B cell (primary cell): ENCODE measurements around the gene HOXA2. TPM values are rescaled to one million over a fixed set of nuclear protein-coding genes. Genes with fewer than 3 reads are reported as not detected.

Experiments used
- ATAC-seq: fragments of 200-7000 bp; cut with Tn5 transposase; one replicate; pipeline ENCODE4 v1.10.0; 2021; ENCODE audit warnings: low read depth, mild to moderate bottlenecking, moderate number of reproducible peaks, moderate library complexity
- CTCF ChIA-PET: fragments of 350-600 bp; sonication (Branson Sonifier 250); formaldehyde crosslinking; loops from one replicate; lab custom pipeline; 2021; ENCODE audit warnings: antibody characterized with exemption, inconsistent platforms; lab: Charles Lee
- POLR2A ChIA-PET: fragments of 350-600 bp; sonication (Branson Sonifier 250); formaldehyde crosslinking; loops from one replicate; lab custom pipeline; 2021; ENCODE audit warnings: antibody characterized with exemption; lab: Charles Lee
- DNase-seq: peaks from one replicate; pipeline ENCODE4 v3.0.0; 2013
- H2AFZ ChIP-seq: 2 replicates; pipeline ENCODE4 v1.6.1; 2012; ENCODE audit warnings: mild to moderate bottlenecking, low read depth, low read length; ENCODE audit not compliant: insufficient read depth, poor library complexity, severe bottlenecking
- H3K27ac ChIP-seq, 2 donors: 1 replicate in 1 of 2; 2 replicates in 1 of 2; pipeline ENCODE4 v1.5.1; 2012 to 2013; ENCODE audit warnings: low read length in 2 of 2, mild to moderate bottlenecking in 2 of 2, moderate library complexity in 1 of 2
- H3K27me3 ChIP-seq, 4 experiments: fragments of 200-600 bp in 1 of 4; sonication (generic) in 1 of 4; replicated peaks in 1 of 4; 1 replicate in 2 of 4; 2 replicates in 2 of 4; pipeline versions ENCODE4 v1.6.1 to v1.7.0; 2013 to 2016; ENCODE audit warnings: low read length in 3 of 4, mild to moderate bottlenecking in 2 of 4, mixed read lengths in 1 of 4, moderate library complexity in 1 of 4; ENCODE audit not compliant: insufficient read depth in 4 of 4, control insufficient read depth in 3 of 4; ENCODE audit errors: control extremely low read depth in 1 of 4
- H3K36me3 ChIP-seq, 2 experiments: replicated peaks in 1 of 2; 1 replicate in 1 of 2; 2 replicates in 1 of 2; pipeline versions ENCODE4 v1.6.1 to v1.7.1; 2013; ENCODE audit warnings: low read length in 1 of 2; ENCODE audit not compliant: insufficient read depth in 2 of 2, control insufficient read depth in 1 of 2; ENCODE audit errors: control extremely low read depth in 1 of 2, extremely low read depth in 1 of 2
- H3K4me1 ChIP-seq, 2 donors: fragments of 200-600 bp in 1 of 2; sonication (generic) in 1 of 2; 1 replicate in 1 of 2; 2 replicates in 1 of 2; pipeline versions ENCODE4 v1.5.1 to v1.6.1; 2013 to 2017; ENCODE audit warnings: low read length in 2 of 2; ENCODE audit not compliant: control insufficient read depth in 2 of 2, insufficient read depth in 2 of 2
- H3K4me2 ChIP-seq: replicated peaks from 2 replicates; pipeline ENCODE3; 2012; ENCODE audit warnings: mild to moderate bottlenecking, low read depth, low read length; ENCODE audit not compliant: poor library complexity, severe bottlenecking
- H3K4me3 ChIP-seq, 5 experiments: fragments of 200-600 bp in 1 of 5; sonication (generic) in 1 of 5; 1 replicate in 3 of 5; 2 replicates in 2 of 5; pipeline versions ENCODE4 v1.5.1 to v1.7.0; 2011 to 2016; ENCODE audit warnings: low read length in 4 of 5, mild to moderate bottlenecking in 4 of 5, low read depth in 2 of 5, control low read depth in 1 of 5, moderate library complexity in 1 of 5; ENCODE audit not compliant: insufficient read depth in 1 of 5; ENCODE audit errors: control extremely low read depth in 1 of 5, extremely low read depth in 1 of 5
- H3K79me2 ChIP-seq: fragments of 200-600 bp; sonication (generic); one replicate; pipeline ENCODE4 v1.6.0; 2016; ENCODE audit warnings: low read length; ENCODE audit not compliant: control insufficient read depth, insufficient read depth
- H3K9ac ChIP-seq: fragments of 200-600 bp; sonication (generic); 2 replicates; pipeline ENCODE4 v1.6.1; 2017; ENCODE audit warnings: mild to moderate bottlenecking, low read length, moderate library complexity
- H3K9me3 ChIP-seq, 3 donors: one replicate each; pipeline versions ENCODE4 v1.6.1 to v1.7.1; 2013; ENCODE audit warnings: low read length in 2 of 3; ENCODE audit not compliant: control insufficient read depth in 2 of 3, insufficient read depth in 1 of 3; ENCODE audit errors: control extremely low read depth in 1 of 3
- H4K20me1 ChIP-seq: 2 replicates; pipeline ENCODE4 v1.6.0; 2012; ENCODE audit warnings: mild to moderate bottlenecking, low read length; ENCODE audit not compliant: insufficient read depth, control insufficient read depth, poor library complexity, severe bottlenecking
- H3K27ac Mint-ChIP-seq: one replicate; pipeline ENCODE4 v1.8.0; 2021; ENCODE audit warnings: mixed read lengths
- H3K27me3 Mint-ChIP-seq: one replicate; pipeline ENCODE4 v1.8.0; 2021; ENCODE audit warnings: mixed read lengths
- H3K4me1 Mint-ChIP-seq: one replicate; pipeline ENCODE4 v1.8.0; 2021; ENCODE audit warnings: mixed read lengths
- H3K4me3 Mint-ChIP-seq: one replicate; pipeline ENCODE4 v1.8.0; 2021; ENCODE audit warnings: mixed read lengths
- H3K9me3 Mint-ChIP-seq: one replicate; pipeline ENCODE4 v1.8.0; 2022; ENCODE audit warnings: mixed read lengths; ENCODE audit not compliant: insufficient read depth
- CTCF ChIP-seq: fragments of 200-600 bp; IDR thresholded peaks from one replicate; pipeline ENCODE4 v1.8.0; 2022; ENCODE audit warnings: antibody characterized with exemption, mild to moderate bottlenecking
- EZH2 ChIP-seq: IDR thresholded peaks from 2 replicates; pipeline ENCODE4 v1.6.1; 2012; ENCODE audit warnings: borderline replicate concordance, low read depth, mild to moderate bottlenecking, moderate library complexity, low read length; ENCODE audit not compliant: insufficient read depth, poor library complexity, severe bottlenecking
- WGBS: methylation state at CpG from one replicate; pipeline ENCODE4 v1.1.5; 2013; ENCODE audit warnings: missing lambda C conversion rate; ENCODE audit not compliant: insufficient coverage; 5-methylcytosine and 5-hydroxymethylcytosine counted together
- intact Hi-C: fragments of 100-400 bp; cut with micrococcal nuclease; formaldehyde crosslinking; loops from one replicate; pipeline ENCODE4 v1.10.0; 2022
- polyA plus RNA-seq: library from polyadenylated mRNA; depleted of rRNA; stranded (reverse); fragments of >200 nt; gene quantifications from 2 replicates; pipeline ENCODE4 v1.2.3, GENCODE V29; 2012
- total RNA-seq, 2 donors: library from RNA; stranded (reverse); fragments of 120-200 nt in 1 of 2; gene quantifications; 1 replicate in 1 of 2; 2 replicates in 1 of 2; pipeline versions ENCODE4 v1.2.3 to v1.2.4, GENCODE V29; 2013 to 2022

HOXA2 gene
- total and polyA plus RNA-seq, 2 donors (not counting 1 experiment from before 2014, with no cell fraction given), result not detected

DNA sequence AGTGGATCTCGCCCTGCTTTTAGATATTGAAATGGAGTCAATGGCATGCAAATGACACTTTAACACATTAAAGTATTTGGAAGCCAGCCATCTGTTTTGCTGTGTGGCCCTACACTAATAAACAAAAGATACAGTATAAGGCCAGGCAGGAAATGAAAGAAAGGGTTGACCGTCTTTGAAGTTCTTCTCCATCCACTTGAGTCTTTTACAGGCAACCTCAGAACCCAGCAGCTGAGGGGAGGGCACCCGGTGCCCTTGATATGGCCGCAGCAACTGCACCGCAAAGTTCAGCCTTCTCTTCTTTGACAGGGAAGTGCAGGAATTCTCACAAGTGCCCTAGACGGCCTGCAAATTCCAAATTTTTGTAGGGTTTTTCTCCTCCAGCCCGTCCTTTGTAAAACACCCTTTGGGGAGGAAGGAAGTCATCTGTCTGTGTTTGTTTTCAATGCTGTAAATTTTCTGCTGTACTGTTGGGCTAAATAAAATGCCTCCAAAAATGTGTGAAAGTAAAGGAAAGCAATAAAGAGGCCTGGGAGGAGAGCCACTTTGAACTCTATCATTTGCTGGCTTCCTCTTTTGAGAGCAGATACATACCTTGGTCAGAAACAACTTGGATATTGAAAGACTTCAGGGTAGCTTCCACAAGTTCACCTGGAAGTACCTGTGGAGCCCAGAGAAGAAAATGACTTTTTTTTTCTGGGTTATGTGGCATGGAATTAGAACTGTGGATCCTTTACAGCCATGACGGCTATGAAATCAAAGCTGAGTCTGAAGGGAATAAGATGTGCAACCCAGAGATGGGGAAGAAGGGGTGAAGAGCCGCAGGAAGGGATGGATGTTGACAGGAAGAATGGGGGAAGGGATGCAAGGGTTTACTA lies 10.3 kb downstream of the HOXA2 start:
- TF ChIP-seq EZH2, result no peak
- TF ChIP-seq CTCF, result no peak
- Mint-ChIP-seq H3K9me3 (no peaks in the 10 kb centered on the region), H3K27me3 (peaks cover 63% of the 10 kb centered on the region), H3K4me3 (no peak overlapping the region), H3K4me1 (peaks cover 25% of the 10 kb centered on the region), H3K27ac (no peak overlapping the region)
- ChIA-PET POLR2A (no interaction called here), CTCF (interaction anchor here (1.2 kb wide), 1 partner anchor 405 kb away, joined by 4 read pairs; no protein-coding TSS in a partner anchor)
- no peaks in the 10 kb centered on the region for H3K36me3 ChIP-seq
- ATAC-seq (no peak), DNase-seq (no peak)
- H4K20me1 ChIP-seq, result no peaks in the 10 kb centered on the region
- no peak overlapping the region for H3K9ac ChIP-seq
- 17% methylated on average over 4 of the region's 9 CpGs for WGBS
- H3K27me3 ChIP-seq, result peaks cover 5 to 76% (median 45%) of the 10 kb centered on the region in 4 experiments
- no peak overlapping the region for H3K4me2 ChIP-seq
- no peaks in the 10 kb centered on the region for H3K79me2 ChIP-seq
- peaks cover 20 to 27% of the 10 kb centered on the region in 2 donors for H3K4me1 ChIP-seq
- H3K4me3 ChIP-seq, result no peak overlapping the region
- H3K27ac ChIP-seq, result no peak overlapping the region
- intact Hi-C loops, result no loop called here
- peaks cover 0 to 15% (median 3%) of the 10 kb centered on the region in 3 donors for H3K9me3 ChIP-seq
- H2AFZ ChIP-seq, result no peak overlapping the region

DNA sequence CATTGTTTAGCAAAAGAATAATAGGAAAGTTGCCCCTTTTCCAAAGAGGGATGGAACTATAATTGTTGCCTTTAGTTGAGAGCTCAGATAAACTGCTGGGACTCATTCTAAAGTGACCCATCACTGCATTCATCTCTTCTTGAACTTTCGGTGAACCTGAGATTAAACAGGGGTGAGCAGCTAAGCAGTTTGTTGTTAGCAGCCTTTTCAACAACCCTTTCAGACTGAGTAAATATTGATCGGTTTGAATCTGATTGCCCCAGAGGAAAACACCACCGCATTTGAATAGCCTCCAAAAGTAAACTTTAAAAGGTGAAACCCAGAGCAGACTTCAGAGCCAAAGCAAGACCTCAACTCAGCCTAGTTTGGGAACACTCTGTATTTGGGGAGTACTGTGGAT lies 11.4 kb downstream of the HOXA2 start:
- DNase-seq, result no peak
- 60% methylated on average over 1 of the region's 3 CpGs for WGBS
- intact Hi-C loops, result no loop called here
- no peak for ATAC-seq
- no peaks in the 10 kb centered on the region for H3K36me3 ChIP-seq
- POLR2A ChIA-PET, result no interaction called here
- Mint-ChIP-seq H3K4me3 (no peak overlapping the region), H3K27me3 (peaks cover 63% of the 10 kb centered on the region), H3K9me3 (no peaks in the 10 kb centered on the region), H3K27ac (no peak overlapping the region), H3K4me1 (peaks cover 23% of the 10 kb centered on the region)
- H3K27ac ChIP-seq, result no peak overlapping the region
- H3K9ac ChIP-seq, result no peak overlapping the region
- H3K27me3 ChIP-seq, result peaks cover 5 to 73% (median 48%) of the 10 kb centered on the region in 4 experiments
- no peaks in the 10 kb centered on the region for H3K79me2 ChIP-seq
- H3K4me3 ChIP-seq, result no peak overlapping the region
- peaks cover 15 to 19% of the 10 kb centered on the region in 2 donors for H3K4me1 ChIP-seq
- no peak overlapping the region for H2AFZ ChIP-seq
- H3K9me3 ChIP-seq, result peaks cover 0 to 15% (median 3%) of the 10 kb centered on the region in 3 donors
- no peaks in the 10 kb centered on the region for H4K20me1 ChIP-seq
- H3K4me2 ChIP-seq, result no peak overlapping the region
- CTCF ChIA-PET, result no interaction called here
- TF ChIP-seq EZH2, result no peak
- TF ChIP-seq CTCF, result no peak
